OCI-LY7 (cell line): ENCODE measurements around the gene WWOX. TPM values are rescaled to one million over a fixed set of nuclear protein-coding genes. Genes with fewer than 3 reads are reported as not detected.

Experiments used
- BruUV-seq: library from RNA; stranded (reverse); fragments of 400-500 nt; replicated peaks from 2 replicates; lab custom pipeline; 2021; lab: Mats Ljungman, UMichigan
- CTCF ChIA-PET: fragments of 300-600 bp; sonication (Branson Sonifier 250); formaldehyde crosslinking; loops from one replicate; lab custom pipeline; 2022; ENCODE audit warnings: antibody characterized with exemption; ENCODE audit not compliant: unreplicated experiment; lab: Charles Lee
- POLR2A ChIA-PET: fragments of 300-600 bp; sonication (Branson Sonifier 250); formaldehyde crosslinking; loops from one replicate; lab custom pipeline; 2022; ENCODE audit warnings: antibody characterized with exemption; lab: Charles Lee
- DNase-seq: peaks from one replicate; pipeline ENCODE4 v3.0.0-alpha.2; 2015; ENCODE audit warnings: low spot score
- H2AFZ ChIP-seq: fragments of 200-600 bp; sonication (generic), shearing (Covaris generic); 2 replicates; pipeline ENCODE4 v1.6.1; 2014; ENCODE audit warnings: mild to moderate bottlenecking, antibody characterized with exemption, low read length, moderate library complexity
- H3K27ac ChIP-seq: fragments of 200-600 bp; sonication (generic); 2 replicates; pipeline ENCODE4 v1.5.1; 2014; ENCODE audit warnings: mixed run types, low read depth, mild to moderate bottlenecking, moderate library complexity, low read length, inconsistent platforms; ENCODE audit not compliant: poor library complexity, severe bottlenecking
- H3K36me3 ChIP-seq: fragments of 200-600 bp; sonication (generic); 2 replicates; pipeline ENCODE4 v1.6.1; 2014; ENCODE audit warnings: mild to moderate bottlenecking, antibody characterized with exemption, low read length, moderate library complexity, mixed read lengths; ENCODE audit not compliant: insufficient read depth
- H3K4me1 ChIP-seq: fragments of 200-600 bp; sonication (generic); 2 replicates; pipeline ENCODE4 v1.5.1; 2014; ENCODE audit warnings: mild to moderate bottlenecking, low read length; ENCODE audit not compliant: insufficient read depth, poor library complexity, severe bottlenecking
- H3K4me2 ChIP-seq: fragments of 200-600 bp; sonication (generic); 2 replicates; pipeline ENCODE4 v1.6.1; 2014; ENCODE audit warnings: mild to moderate bottlenecking, low read length
- H3K4me3 ChIP-seq: fragments of 200-600 bp; sonication (generic); 2 replicates; pipeline ENCODE4 v1.5.1; 2014; ENCODE audit warnings: mild to moderate bottlenecking, low read depth, low read length; ENCODE audit not compliant: poor library complexity, severe bottlenecking
- H3K79me2 ChIP-seq: fragments of 200-600 bp; sonication (generic); 2 replicates; pipeline ENCODE4 v1.6.1; 2016; ENCODE audit warnings: low read depth, mild to moderate bottlenecking, low read length, moderate library complexity, mixed read lengths; ENCODE audit not compliant: insufficient read depth
- H3K9me2 ChIP-seq: fragments of 200-600 bp; sonication (generic); 2 replicates; pipeline ENCODE4 v1.6.1; 2016; ENCODE audit warnings: mild to moderate bottlenecking, low read length, mixed read lengths; ENCODE audit not compliant: insufficient read depth
- H3K9me3 ChIP-seq: fragments of 200-600 bp; sonication (generic); 2 replicates; pipeline ENCODE4 v1.6.1; 2014; ENCODE audit warnings: mild to moderate bottlenecking, mixed run types, low read length, mixed read lengths
- H4K20me1 ChIP-seq: fragments of 200-600 bp; sonication (generic); 2 replicates; pipeline ENCODE4 v1.6.1; 2014; ENCODE audit warnings: mild to moderate bottlenecking, antibody characterized with exemption, low read length, moderate library complexity, mixed read lengths; ENCODE audit not compliant: insufficient read depth
- CTCF ChIP-seq: fragments of 200-600 bp; sonication (generic); conservative IDR thresholded peaks from 2 replicates; pipeline ENCODE4 v1.5.1; 2014; ENCODE audit warnings: mild to moderate bottlenecking, antibody characterized with exemption, low read length, moderate library complexity, mixed read lengths
- EZH2phosphoT487 ChIP-seq: fragments of 200-600 bp; sonication (generic); IDR thresholded peaks from 2 replicates; pipeline ENCODE4 v1.6.1; 2018; ENCODE audit warnings: low read depth, borderline replicate concordance, mild to moderate bottlenecking, mixed run types, antibody characterized with exemption, low read length, moderate library complexity, mixed read lengths
- intact Hi-C: fragments of 100-400 bp; cut with micrococcal nuclease; formaldehyde crosslinking; loops from one replicate; pipeline ENCODE4 v1.10.0; 2022; ENCODE audit not compliant: unreplicated experiment
- total RNA-seq, 2 experiments: library from RNA; depleted of rRNA in 1 of 2; stranded (reverse); fragments of >200 nt in 1 of 2; shearing (Covaris generic) in 1 of 2; gene quantifications; 2 replicates each; pipeline ENCODE4 v1.2.3, GENCODE V29; 2014 to 2022

The WWOX gene
- total RNA-seq, 2 experiments from 2014 or later: 40.2 to 47.6 TPM

- no peak for DNase-seq
- no peaks in the 10 kb centered on the region for H3K9me2 ChIP-seq
- BruUV-seq: no TSS peak
- ChIA-PET POLR2A (no interaction called here), CTCF (no interaction called here)
- H3K27ac ChIP-seq: no peak overlapping the region
- TF ChIP-seq EZH2phosphoT487 (no peak), CTCF (no peak)
- no peaks in the 10 kb centered on the region for H3K4me1 ChIP-seq
- no peaks in the 10 kb centered on the region for H3K79me2 ChIP-seq
- H3K9me3 ChIP-seq: no peaks in the 10 kb centered on the region
- H2AFZ ChIP-seq: no peak overlapping the region
- H3K4me2 ChIP-seq: no peak overlapping the region
- H4K20me1 ChIP-seq: no peaks in the 10 kb centered on the region
- intact Hi-C loops: no loop called here
- H3K4me3 ChIP-seq: no peak overlapping the region
- no peaks in the 10 kb centered on the region for H3K36me3 ChIP-seq
These were observed 635.9 kb downstream of the WWOX start for GRCh38 chr16:78735337-78735736.

- H3K4me2 ChIP-seq: no peak overlapping the region
- no peak overlapping the region for H3K4me3 ChIP-seq
- H4K20me1 ChIP-seq: no peaks in the 10 kb centered on the region
- ChIA-PET CTCF (no interaction called here), POLR2A (no interaction called here)
- TF ChIP-seq CTCF (no peak), EZH2phosphoT487 (no peak)
- no peaks in the 10 kb centered on the region for H3K9me3 ChIP-seq
- no peak for DNase-seq
- BruUV-seq: no TSS peak
- H3K27ac ChIP-seq: no peak overlapping the region
- no peak overlapping the region for H2AFZ ChIP-seq
- intact Hi-C loops: no loop called here
- no peaks in the 10 kb centered on the region for H3K79me2 ChIP-seq
- peaks cover 2% of the 10 kb centered on the region for H3K4me1 ChIP-seq
- H3K9me2 ChIP-seq: no peaks in the 10 kb centered on the region
- no peaks in the 10 kb centered on the region for H3K36me3 ChIP-seq
These were observed 638.2 kb downstream of the WWOX start for GRCh38 chr16:78737630-78738029.

GRCh38 chr16:78738557-78738956 is 639.1 kb downstream of the WWOX start:
- Histone ChIP-seq H3K79me2 (no peaks in the 10 kb centered on the region), H2AFZ (no peak overlapping the region), H4K20me1 (no peaks in the 10 kb centered on the region), H3K4me3 (no peak overlapping the region), H3K9me2 (no peaks in the 10 kb centered on the region), H3K36me3 (no peaks in the 10 kb centered on the region), H3K4me1 (peaks cover 7% of the 10 kb centered on the region), H3K9me3 (no peaks in the 10 kb centered on the region), H3K4me2 (no peak overlapping the region), H3K27ac (no peak overlapping the region)
- TF ChIP-seq EZH2phosphoT487: no peak
- TF ChIP-seq CTCF: no peak
- ChIA-PET POLR2A (interaction anchor here (0.6 kb wide), 1 partner anchor 32 kb away, joined by 5 read pairs; no protein-coding TSS in a partner anchor), CTCF (no interaction called here)
- no peak for DNase-seq
- BruUV-seq: no TSS peak
- intact Hi-C loops: no loop called here
